HUES6 (cell line): ENCODE data around the gene CCSER1.
"Not testable (repeated sequence)": the region's sequence is repeated elsewhere in the genome, so short reads cannot be mapped to it uniquely, and the experiment has no call there.

ENCODE experiments used
- H3K27ac ChIP-seq: 2 replicates; pipeline ENCODE4 v1.7.0; 2013; ENCODE audit warnings: low read depth, mild to moderate bottlenecking, low read length, inconsistent platforms
- H3K27me3 ChIP-seq: 2 replicates; pipeline ENCODE4 v1.6.1; 2013; ENCODE audit warnings: low read length; ENCODE audit not compliant: control insufficient read depth, insufficient read depth
- H3K36me3 ChIP-seq: 2 replicates; pipeline ENCODE4 v1.6.1; 2013; ENCODE audit warnings: low read length; ENCODE audit not compliant: control insufficient read depth, insufficient read depth
- H3K4me1 ChIP-seq: 2 replicates; pipeline ENCODE4 v1.6.1; 2013; ENCODE audit warnings: low read length; ENCODE audit not compliant: control insufficient read depth, insufficient read depth
- H3K4me3 ChIP-seq: 2 replicates; pipeline ENCODE4 v1.5.1; 2013; ENCODE audit warnings: low read depth, low read length
- H3K9ac ChIP-seq: one replicate; pipeline ENCODE4 v1.6.1; 2013; ENCODE audit warnings: mild to moderate bottlenecking, low read length
- H3K9me3 ChIP-seq: 2 replicates; pipeline ENCODE4 v1.6.1; 2013; ENCODE audit warnings: low read depth, low read length; ENCODE audit not compliant: control insufficient read depth, insufficient read depth

CCSER1 gene

DNA sequence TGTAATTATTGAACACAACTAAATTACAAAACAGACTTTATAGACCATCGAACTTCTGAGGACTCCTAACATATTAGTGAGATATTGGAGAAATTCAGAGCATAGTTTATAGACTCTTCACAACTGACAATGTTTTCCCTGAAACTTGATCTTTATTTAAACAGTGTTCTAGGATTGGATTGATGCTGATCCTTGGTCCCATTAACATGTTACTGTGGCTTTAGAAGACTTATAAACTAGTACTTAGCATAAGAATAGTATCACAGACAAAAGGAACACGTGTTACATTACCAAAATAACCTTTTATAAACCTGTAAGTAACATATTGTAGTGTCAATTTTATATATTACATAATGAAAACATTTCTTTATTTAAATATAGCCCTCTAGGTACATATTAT is 689.6 kb downstream of the CCSER1 start:
- Histone ChIP-seq H3K4me1 (no peaks in the 10 kb centered on the region; the same call in 1 of the 2 replicates), H3K4me3 (no peak overlapping the region), H3K9ac (no peak overlapping the region), H3K27me3 (no peaks in the 10 kb centered on the region), H3K36me3 (peaks cover 3% of the 10 kb centered on the region; the same call in 1 of the 2 replicates), H3K27ac (no peak overlapping the region), H3K9me3 (peaks cover 34% of the 10 kb centered on the region)

DNA sequence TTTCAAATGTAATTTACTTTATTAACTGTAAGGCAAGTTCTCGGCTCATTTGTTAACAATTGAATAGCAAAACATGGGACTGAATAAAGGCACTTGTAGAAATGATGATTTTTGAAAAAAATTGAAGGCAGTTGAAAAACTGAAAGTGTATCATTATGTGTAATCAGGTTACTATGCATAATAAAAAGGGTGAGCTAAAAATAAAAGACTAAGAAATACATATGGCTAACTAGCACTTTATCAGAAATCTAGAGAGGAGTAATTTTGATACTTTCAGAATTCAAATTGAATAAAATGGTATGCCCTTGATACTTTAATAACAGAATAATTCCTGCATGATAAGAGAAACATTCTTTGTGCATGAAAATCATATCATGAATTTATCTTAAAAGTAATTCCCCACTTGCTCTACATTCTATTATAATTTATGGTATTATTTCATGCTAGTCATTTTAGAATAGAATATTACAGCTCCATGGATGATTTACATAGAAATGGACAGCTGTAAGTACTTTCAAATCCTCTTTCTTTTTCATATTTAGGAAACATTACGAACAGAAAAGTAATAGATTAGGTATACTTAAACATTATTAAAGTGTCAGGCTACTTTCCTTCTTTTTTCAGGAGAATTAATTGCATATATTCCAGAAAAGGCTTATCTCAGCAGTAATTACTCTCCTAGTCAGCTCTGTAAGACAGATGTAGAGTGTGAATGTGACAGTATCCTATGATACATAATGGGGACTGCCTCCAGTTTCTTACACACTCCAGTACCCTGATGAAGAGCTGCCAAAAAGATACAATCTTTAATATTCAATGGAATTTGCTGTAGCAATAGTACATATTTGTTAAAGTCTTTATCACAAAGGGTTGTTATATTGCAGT is 697.3 kb downstream of the CCSER1 start:
- Histone ChIP-seq H3K4me3 (no peak overlapping the region), H3K27ac (no peak overlapping the region)

GRCh38 chr4:90825849-90826248 is 698.7 kb downstream of the CCSER1 start:
- Histone ChIP-seq H3K27ac (no peak overlapping the region), H3K4me3 (no peak overlapping the region), H3K9me3 (no peaks in the 10 kb centered on the region), H3K9ac (no peak overlapping the region), H3K36me3 (no peaks in the 10 kb centered on the region), H3K4me1 (peaks cover 17% of the 10 kb centered on the region), H3K27me3 (no peaks in the 10 kb centered on the region)

More for the DNA sequence above, 697.3 kb downstream of the CCSER1 start:
- H3K4me1 ChIP-seq, result peaks cover 5% of the 10 kb centered on the region; the same call in 1 of the 2 replicates
- no peak overlapping the region for H3K9ac ChIP-seq
- no peaks in the 10 kb centered on the region for H3K36me3 ChIP-seq
- no peaks in the 10 kb centered on the region for H3K27me3 ChIP-seq
- no peaks in the 10 kb centered on the region for H3K9me3 ChIP-seq

- Histone ChIP-seq H3K9ac (no peak overlapping the region), H3K36me3 (no peaks in the 10 kb centered on the region)
Observed at GRCh38 chr4:90833706-90834105, 706.5 kb downstream of the CCSER1 start.

DNA sequence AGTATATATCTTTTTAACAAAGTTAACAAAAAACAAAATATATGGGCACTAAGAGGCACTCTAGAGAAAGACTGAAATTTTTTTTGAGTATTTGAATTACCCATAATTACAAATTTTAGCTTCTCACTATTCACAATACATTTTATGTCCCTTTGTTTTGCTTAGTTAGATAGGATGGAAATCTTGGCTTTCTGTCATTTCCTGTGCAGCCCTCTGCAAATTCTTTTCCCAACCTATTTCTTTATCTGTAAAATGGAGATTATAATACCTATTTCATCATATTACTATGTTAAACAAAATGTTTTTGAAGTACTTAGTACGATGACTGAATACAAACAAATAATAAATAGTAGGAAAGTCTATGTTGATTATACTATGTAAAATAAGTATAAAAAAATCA is 710.0 kb downstream of the CCSER1 start:
- peaks cover 19% of the 10 kb centered on the region; the same call in 1 of the 2 replicates for H3K4me1 ChIP-seq
- H3K27me3 ChIP-seq, result no peaks in the 10 kb centered on the region

More at GRCh38 chr4:90833706-90834105, 706.5 kb downstream of the CCSER1 start:
- Histone ChIP-seq H3K27ac (peak overlapping the region; percentile 72; the same call in 1 of the 2 replicates), H3K4me3 (peak overlapping the region; percentile 13; the same call in 1 of the 2 replicates), H3K4me1 (peaks cover 34% of the 10 kb centered on the region), H3K27me3 (no peaks in the 10 kb centered on the region), H3K9me3 (no peaks in the 10 kb centered on the region)

GRCh38 chr4:90838859-90839258 is 711.7 kb downstream of the CCSER1 start:
- H3K4me1 ChIP-seq, H3K9me3 ChIP-seq, H3K36me3 ChIP-seq, H3K27ac ChIP-seq, H3K4me3 ChIP-seq, H3K9ac ChIP-seq, H3K27me3 ChIP-seq: not testable (repeated sequence)

More for the DNA sequence above, 710.0 kb downstream of the CCSER1 start:
- H3K36me3 ChIP-seq, result no peaks in the 10 kb centered on the region
- no peak overlapping the region for H3K9ac ChIP-seq
- no peaks in the 10 kb centered on the region for H3K9me3 ChIP-seq
- no peak overlapping the region for H3K27ac ChIP-seq
- no peak overlapping the region for H3K4me3 ChIP-seq

DNA sequence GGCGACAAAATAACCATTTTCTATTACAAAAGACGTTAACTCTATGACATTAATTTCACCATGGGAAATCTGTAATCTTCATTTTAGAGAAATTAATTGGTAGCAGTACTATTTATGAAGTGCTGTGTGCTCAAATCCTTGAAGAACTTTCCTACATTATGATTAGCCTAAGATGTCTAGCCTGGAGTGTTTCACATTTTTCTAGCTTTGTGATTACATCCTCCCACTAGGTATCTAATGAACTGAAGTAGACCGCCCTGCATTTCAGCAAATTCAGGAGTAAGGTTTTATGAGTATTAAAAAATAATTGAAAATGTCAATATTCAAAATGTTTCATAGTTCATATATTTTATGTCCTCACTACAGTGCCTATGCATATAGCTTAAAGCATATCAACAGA is 713.1 kb downstream of the CCSER1 start:
- Histone ChIP-seq H3K27ac (no peak overlapping the region), H3K9me3 (no peaks in the 10 kb centered on the region), H3K4me3 (no peak overlapping the region), H3K4me1 (no peaks in the 10 kb centered on the region), H3K9ac (no peak overlapping the region), H3K27me3 (no peaks in the 10 kb centered on the region), H3K36me3 (no peaks in the 10 kb centered on the region)

DNA sequence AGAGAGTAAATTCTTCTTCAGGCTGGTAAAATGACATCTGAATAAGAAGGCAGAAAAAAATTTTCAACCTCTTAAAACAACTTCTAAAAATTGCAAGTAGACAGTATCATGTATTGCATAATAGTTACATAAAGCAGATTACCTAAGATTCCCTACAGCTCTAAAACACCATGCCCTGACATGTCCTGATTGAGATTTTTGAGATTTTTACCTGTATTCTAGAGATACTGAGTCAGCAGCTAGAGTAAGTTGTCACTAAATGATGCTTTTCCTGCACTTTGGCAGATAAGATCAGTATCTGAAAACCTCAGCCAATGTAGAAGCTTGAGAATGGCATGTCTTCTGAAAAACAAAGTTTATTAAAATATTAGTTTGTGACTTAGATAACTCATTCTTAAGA is 713.6 kb downstream of the CCSER1 start:
- Histone ChIP-seq H3K36me3 (no peaks in the 10 kb centered on the region), H3K4me1 (no peaks in the 10 kb centered on the region), H3K27me3 (no peaks in the 10 kb centered on the region), H3K4me3 (no peak overlapping the region), H3K27ac (no peak overlapping the region), H3K9me3 (no peaks in the 10 kb centered on the region), H3K9ac (no peak overlapping the region)

DNA sequence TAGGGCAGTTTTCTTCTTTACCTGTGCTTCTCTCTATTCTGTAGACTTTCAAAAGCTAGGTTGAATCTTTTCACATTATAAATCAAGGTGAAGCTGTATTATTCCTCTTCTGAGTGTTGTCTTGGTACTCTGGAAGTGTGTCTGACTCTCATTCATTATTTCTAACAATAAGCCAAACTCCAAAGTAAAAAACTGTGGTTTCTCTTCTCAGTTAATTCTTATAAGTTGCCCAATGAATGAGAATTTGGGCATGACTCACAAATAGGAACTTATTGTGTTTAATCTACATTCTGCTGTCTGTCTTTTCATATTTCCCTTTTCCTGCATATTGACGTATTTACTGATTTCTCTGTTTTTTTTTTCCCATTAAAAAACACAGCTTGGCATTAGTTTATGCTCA is 714.5 kb downstream of the CCSER1 start:
- Histone ChIP-seq H3K27ac (no peak overlapping the region), H3K4me1 (no peaks in the 10 kb centered on the region)

DNA sequence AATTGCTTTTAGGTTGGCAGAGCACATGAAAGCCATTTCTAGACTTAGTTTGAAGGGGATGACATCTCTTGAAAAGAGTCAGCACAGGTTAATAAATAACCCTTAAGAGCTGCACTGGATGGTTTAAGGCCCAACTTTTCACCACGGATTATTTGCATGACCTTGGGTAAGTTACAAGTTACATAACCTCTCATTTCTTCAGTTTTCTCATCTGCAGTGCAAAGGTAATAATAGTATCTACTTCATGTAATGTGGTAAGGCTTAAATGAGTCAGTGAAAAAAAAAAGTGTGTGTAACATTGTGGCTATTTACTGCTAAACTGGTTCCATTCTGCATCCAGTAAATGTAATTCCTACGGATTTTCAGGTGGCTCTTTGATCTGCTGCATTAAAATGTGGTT is 715.8 kb downstream of the CCSER1 start:
- Histone ChIP-seq H3K4me1 (no peaks in the 10 kb centered on the region), H3K27ac (no peak overlapping the region), H3K9me3 (no peaks in the 10 kb centered on the region), H3K9ac (no peak overlapping the region), H3K27me3 (no peaks in the 10 kb centered on the region), H3K4me3 (no peak overlapping the region), H3K36me3 (no peaks in the 10 kb centered on the region)

More for the DNA sequence above, 714.5 kb downstream of the CCSER1 start:
- H3K27me3 ChIP-seq, result no peaks in the 10 kb centered on the region
- no peak overlapping the region for H3K4me3 ChIP-seq
- no peaks in the 10 kb centered on the region for H3K36me3 ChIP-seq
- no peaks in the 10 kb centered on the region for H3K9me3 ChIP-seq
- no peak overlapping the region for H3K9ac ChIP-seq

DNA sequence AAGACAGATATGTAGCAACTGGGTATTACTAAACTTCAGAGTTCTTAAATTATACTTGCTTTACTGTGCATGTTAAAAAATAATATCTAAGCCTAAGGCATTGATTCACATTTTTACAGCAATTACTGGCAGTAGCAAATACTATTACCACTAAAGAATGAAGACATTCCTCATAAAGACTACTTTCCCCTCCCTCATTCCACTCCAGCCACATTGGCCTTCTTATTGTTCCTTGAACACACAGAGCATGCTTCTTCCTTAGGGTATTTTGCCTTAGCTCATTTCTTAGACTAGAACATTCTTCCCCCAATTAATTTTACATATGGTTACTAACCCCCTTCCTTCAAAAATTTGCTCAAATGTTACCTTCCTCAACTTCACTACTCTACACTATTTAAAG is 717.0 kb downstream of the CCSER1 start:
- no peaks in the 10 kb centered on the region for H3K27me3 ChIP-seq
- H3K4me3 ChIP-seq, result no peak overlapping the region
- H3K27ac ChIP-seq, result no peak overlapping the region
- no peaks in the 10 kb centered on the region for H3K9me3 ChIP-seq
- H3K36me3 ChIP-seq, result no peaks in the 10 kb centered on the region
- H3K4me1 ChIP-seq, result no peaks in the 10 kb centered on the region
- no peak overlapping the region for H3K9ac ChIP-seq
